HG03442 (cell line): ENCODE data around the gene PTPRF.

ENCODE experiments used
- ATAC-seq: cut with Tn5 transposase; IDR thresholded peaks from one replicate; pipeline ENCODE4 v1.9.1; 2021; ENCODE audit warnings: mild to moderate bottlenecking, moderate library complexity; ENCODE audit not compliant: unreplicated experiment

The PTPRF gene

GRCh38 chr1:43512681-43513080 is 18.0 kb upstream of the PTPRF start:
- ATAC-seq, result no peak

GRCh38 chr1:43513471-43514173 is 17.1 kb upstream of the PTPRF start:
- no peak for ATAC-seq

GRCh38 chr1:43518935-43519686 is 11.6 kb upstream of the PTPRF start:
- ATAC-seq, result no peak

DNA sequence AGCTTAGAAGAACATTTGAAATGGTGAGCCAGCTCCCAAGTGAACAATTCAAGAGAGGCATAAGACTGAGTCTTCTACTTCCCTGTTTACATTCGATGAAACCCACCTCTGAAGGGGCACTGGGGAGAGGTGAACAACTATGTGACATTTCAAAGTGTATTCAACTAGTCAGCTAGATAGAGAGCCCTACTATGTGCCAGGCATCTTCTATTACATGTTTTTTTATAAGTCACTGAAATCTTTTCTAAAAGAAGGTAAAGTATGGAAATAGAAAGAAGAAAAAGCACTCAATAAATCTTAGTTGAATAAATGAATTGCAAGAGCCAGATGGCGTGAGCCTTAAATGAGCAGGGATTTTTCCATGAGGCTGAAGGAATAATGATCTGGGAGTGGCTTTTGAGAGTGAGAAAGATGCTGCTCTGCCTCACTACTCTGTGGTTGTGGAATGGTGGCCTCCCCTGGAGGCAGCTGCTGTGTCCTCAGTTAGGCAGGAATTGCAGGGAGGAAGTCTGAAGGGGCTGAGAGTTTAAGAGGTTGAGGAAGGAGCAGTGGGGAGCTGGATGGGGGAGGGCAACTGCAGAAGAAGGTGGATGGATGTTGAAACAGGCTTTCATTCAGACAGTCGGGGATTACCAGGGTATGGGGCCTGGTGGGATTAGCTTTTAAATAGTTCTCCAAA is 10.4 kb upstream of the PTPRF start:
- ATAC-seq, result no peak

- no peak for ATAC-seq
These were observed 9.6 kb upstream of the PTPRF start for GRCh38 chr1:43521078-43521477.

DNA sequence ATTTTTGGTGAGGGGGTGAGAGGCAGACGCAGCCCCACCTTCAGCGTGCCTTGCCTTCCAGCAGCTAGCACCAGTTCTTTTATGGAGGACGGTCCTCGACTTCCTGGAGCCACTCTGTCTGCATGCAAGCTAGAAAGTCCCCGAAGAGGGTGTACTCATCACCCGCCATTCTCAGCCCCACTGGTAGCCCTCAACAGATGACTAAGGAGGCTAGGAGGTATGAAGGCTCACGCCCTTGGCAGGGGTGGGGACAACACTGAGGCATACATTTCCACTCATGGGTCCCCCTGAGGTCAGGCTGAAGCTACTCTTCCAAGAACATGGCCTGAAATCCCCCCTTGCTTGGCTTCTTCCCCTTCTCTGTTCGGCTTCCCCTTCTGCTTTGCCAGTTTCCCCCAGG is 8.9 kb upstream of the PTPRF start:
- ATAC-seq, result no peak

- ATAC-seq, result no peak
These were observed 8.3 kb upstream of the PTPRF start for GRCh38 chr1:43522431-43522775.

- no peak for ATAC-seq
These were observed 7.8 kb upstream of the PTPRF start for GRCh38 chr1:43522776-43523480.

DNA sequence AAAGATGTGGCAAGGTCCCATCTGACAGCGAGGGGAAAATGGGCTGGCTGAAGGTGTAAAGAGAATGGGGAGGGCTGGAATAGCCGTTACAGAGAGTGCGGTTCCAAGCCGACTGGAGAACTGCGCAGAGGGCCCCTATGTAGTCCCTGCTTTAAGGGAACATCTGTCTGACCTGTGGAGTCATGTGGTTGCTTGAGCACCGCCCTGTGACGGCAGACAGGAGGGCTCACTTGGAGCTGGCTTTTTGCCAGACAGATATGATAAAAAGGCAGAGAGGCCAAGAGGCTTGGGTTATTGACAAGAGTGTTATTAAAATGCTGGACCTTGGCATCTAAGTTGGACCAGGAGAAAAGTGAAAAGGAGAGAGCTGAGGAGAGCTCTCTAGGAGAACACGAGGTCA is 5.9 kb upstream of the PTPRF start:
- ATAC-seq, result no peak

DNA sequence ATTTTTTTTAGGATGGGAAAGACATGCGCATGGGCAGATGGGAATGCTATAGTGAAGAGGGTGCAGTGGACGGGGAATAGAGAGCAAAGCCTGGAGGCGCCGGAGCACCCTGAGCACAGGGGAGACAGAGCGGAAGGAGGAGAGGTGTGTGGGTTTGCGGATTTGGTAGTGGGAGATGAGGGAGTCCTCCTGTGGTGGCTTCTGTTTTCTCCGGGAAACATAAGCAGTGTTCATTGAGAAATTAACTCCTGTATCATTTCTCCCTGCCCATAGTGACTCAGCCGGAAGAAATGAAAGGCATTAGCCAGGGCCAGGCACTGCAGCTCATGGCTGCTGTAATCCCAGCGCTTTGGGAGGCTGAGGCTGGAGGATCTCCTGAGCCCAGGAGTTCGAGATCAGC is 4.7 kb upstream of the PTPRF start:
- ATAC-seq, result no peak

GRCh38 chr1:43527111-43527878 is 3.4 kb upstream of the PTPRF start:
- no peak for ATAC-seq

DNA sequence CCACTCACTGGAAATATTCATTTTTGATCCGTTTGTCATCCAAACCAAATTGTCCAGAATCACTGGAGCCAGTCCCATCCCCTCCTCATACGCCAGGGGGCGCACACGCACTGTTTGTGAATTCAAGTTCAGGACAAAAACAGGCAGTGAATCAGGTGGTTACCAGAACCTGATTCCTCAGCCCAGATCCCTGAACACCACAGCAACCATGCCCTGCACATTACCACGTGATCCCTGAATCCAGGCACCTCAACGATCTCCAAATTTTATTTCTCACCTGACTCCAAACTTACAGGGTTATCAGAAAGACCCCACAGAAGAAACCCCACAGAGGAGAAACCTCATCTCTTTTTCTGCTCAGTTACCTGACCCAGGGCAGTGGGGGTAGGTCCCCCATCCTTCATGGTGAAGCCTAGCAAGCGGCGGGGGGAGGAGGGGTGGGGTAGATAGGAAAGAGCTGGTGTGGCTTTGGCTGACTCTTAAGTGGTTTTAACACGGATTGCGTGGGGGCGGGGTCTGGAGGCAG is 1.4 kb upstream of the PTPRF start:
- no peak for ATAC-seq

DNA sequence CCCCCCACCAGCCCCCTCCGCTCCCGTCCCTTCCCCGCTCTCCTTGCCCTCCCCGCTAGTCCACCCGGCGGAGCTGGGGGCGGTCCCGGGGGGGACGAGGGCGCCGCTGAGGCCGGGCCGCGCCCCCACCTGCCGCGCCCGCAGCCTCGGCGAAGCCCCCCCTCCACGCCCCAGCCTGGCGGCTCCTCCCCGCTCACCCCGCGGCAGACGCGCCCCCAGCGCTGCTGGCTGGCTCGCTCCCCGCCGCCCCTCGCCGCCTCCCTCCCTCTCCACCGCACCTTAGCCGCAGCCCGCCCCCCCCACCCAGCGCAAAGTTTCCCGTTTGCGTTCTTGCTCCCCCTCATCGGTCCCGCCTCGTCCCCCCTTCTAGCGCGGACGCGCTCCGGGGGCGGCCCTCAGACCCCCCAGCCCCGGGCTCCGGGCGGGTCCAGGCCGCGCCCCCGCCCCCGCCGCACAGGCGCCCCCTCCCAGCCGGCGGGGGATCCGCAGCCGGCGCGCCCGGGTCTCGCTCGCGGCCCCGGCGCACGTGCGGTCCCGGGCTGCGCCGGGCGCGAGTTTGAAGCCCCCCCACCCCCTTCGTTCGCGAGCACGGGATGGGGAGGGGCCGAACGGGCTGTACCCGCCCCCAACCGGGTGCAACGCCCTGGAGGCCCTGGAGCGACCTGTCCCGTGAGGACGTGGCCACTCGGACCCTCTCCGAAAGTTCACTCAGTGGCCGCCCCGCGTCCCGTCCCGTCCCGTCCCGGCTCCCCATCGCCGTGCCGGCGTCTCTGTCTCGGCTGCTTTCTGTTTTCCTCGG is 623 bp downstream of the PTPRF start:
- no peak for ATAC-seq

DNA sequence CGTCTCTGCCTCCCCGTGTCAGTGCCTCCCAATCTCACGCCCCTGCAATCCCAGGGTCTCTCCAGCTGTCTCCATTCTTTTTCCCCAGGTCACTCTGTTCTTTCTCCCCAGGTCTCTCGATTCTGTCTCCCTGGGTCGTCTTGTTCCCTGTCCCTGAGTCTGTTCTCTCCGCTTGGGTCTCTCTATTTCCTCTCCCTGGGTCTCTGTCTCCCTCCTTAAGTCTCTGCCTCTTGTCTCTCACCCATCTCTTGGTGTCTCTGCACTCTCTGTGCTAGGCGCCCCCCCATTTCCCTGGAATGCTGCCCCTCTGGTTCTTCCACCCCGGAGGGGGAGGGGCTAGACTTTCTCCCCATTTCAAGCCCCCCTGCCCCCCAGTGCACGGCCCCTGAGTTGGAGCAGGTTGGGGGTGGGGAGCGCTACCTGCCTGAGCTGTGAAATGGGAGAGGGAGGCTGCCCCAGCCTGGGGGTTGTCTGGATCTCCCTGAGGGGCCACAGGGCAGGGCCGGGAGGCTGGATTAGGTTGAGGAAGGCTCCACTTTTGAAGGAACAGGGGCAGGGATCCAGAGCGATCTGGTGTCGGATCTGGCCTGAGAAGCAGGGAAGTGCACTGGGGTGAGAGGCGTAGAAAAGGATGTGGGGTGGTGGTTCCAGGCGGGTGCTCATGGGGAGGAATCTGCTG is 1.4 kb downstream of the PTPRF start:
- ATAC-seq, result no peak

DNA sequence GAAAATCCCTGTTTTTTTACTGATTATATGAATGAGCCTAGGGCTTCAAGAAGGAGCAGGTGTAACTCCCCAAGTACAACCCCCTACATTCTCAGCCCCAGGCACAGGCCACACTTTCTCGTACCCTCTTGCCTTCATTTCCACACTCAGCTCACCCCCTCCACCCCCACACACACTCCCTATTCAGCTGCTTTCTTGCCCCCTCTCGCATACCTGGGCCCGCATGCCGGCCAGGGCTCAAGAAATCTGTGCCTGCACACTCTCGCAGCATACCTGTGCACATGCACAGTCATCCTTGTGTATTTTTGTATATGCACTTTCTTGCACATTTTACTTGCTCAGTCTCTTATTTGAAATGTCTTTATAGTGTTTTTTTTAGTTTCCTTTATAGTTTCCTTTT is 2.0 kb downstream of the PTPRF start:
- no peak for ATAC-seq

DNA sequence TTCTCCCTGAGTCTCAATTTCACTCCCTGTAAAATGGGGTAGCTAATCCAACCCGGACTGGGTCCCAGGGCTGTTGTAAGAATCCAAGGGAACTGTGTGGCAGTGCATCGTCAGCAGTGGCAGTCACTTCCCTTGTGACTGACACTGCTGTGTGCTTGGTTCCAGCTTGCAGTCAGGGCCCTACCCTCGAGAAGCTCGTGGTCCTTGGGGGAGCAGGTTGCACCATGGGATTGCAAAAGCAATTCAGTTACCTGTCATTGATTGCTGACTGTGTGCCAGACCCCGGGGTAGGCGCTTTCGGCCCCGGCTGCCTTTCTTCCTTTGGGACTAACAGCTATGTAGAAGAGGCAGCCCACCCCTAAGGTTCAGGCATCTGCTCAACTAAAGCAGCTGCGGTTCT is 2.9 kb downstream of the PTPRF start:
- ATAC-seq, result no peak

DNA sequence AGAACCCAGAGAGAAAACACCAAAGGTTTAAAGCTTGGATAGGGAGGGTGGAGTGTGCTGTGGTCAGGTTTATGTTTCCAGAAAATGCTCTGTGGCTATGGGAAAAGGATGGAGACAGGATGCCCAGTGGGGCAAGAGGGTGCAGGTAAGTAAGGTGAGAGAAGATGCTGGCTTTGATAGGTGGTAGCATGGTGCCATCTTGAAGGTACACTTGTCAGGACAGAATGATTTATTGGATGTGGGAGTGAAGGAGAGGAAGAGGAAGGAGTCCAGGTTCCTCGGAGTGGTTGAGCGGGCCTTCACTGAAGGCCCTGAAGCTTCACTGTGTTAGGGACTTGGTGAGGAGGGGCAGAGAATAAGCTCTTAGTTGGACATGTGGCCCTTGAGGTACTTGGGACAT is 3.6 kb downstream of the PTPRF start:
- ATAC-seq, result no peak

- ATAC-seq, result no peak
These were observed 5.6 kb downstream of the PTPRF start for GRCh38 chr1:43536196-43536863.
